Hepatocyte (in vitro differentiated cells): ENCODE data around the gene AOC1. TPM values are rescaled to one million over a fixed set of nuclear protein-coding genes. Genes with fewer than 3 reads are reported as not detected.

Experiments used
- DNase-seq: peaks from one replicate; pipeline ENCODE4 v3.0.0-alpha.2; 2016; ENCODE audit warnings: low spot score
- H2AFZ ChIP-seq: fragments of 200-600 bp; sonication (generic); 2 replicates; pipeline ENCODE4 v1.6.0; 2016; ENCODE audit warnings: antibody characterized with exemption, mild to moderate bottlenecking
- H3K27ac ChIP-seq: fragments of 200-600 bp; sonication (generic); 2 replicates; pipeline ENCODE4 v1.5.1; 2016; ENCODE audit warnings: mild to moderate bottlenecking
- H3K27me3 ChIP-seq: fragments of 200-600 bp; sonication (generic); 2 replicates; pipeline ENCODE4 v1.6.1; 2016
- H3K36me3 ChIP-seq: fragments of 200-600 bp; sonication (generic); replicated peaks from 2 replicates; pipeline ENCODE4 v1.5.1; 2016; ENCODE audit warnings: low read depth; ENCODE audit not compliant: insufficient read depth
- H3K4me1 ChIP-seq: fragments of 200-600 bp; sonication (generic); 2 replicates; pipeline ENCODE4 v1.5.1; 2016; ENCODE audit warnings: mild to moderate bottlenecking, moderate library complexity; ENCODE audit not compliant: insufficient read depth
- H3K4me2 ChIP-seq: fragments of 200-600 bp; sonication (generic); 2 replicates; pipeline ENCODE4 v1.6.0; 2016
- H3K4me3 ChIP-seq: fragments of 200-600 bp; sonication (generic); 2 replicates; pipeline ENCODE4 v1.5.1; 2016; ENCODE audit warnings: mild to moderate bottlenecking
- H3K79me2 ChIP-seq: fragments of 200-600 bp; sonication (generic); 2 replicates; pipeline ENCODE4 v1.6.0; 2017; ENCODE audit warnings: mild to moderate bottlenecking
- H3K9me2 ChIP-seq: fragments of 200-600 bp; sonication (generic); replicated peaks from 2 replicates; pipeline ENCODE4 v1.6.0; 2017; ENCODE audit warnings: mild to moderate bottlenecking; ENCODE audit not compliant: insufficient read depth
- H3K9me3 ChIP-seq: fragments of 200-600 bp; sonication (generic); 2 replicates; pipeline ENCODE4 v1.5.1; 2016; ENCODE audit warnings: low read depth, mild to moderate bottlenecking
- H4K20me1 ChIP-seq: fragments of 200-600 bp; sonication (generic); 2 replicates; pipeline ENCODE4 v1.6.0; 2016; ENCODE audit warnings: mild to moderate bottlenecking; ENCODE audit not compliant: insufficient read depth, poor library complexity, severe bottlenecking
- CTCF ChIP-seq: fragments of 200-600 bp; sonication (generic); IDR thresholded peaks from 2 replicates; pipeline ENCODE4 v1.5.1; 2016; ENCODE audit warnings: antibody characterized with exemption, mild to moderate bottlenecking; ENCODE audit not compliant: poor library complexity
- EZH2 ChIP-seq: fragments of 200-600 bp; sonication (generic); IDR thresholded peaks from 2 replicates; pipeline ENCODE4 v1.6.1; 2016; ENCODE audit warnings: antibody characterized with exemption, mild to moderate bottlenecking, borderline replicate concordance
- EZH2phosphoT487 ChIP-seq: fragments of 200-600 bp; sonication (generic); IDR thresholded peaks from one replicate; pipeline ENCODE4 v1.6.1; 2018; ENCODE audit warnings: antibody characterized with exemption, mild to moderate bottlenecking, low read depth, moderate library complexity; ENCODE audit not compliant: unreplicated experiment, severe bottlenecking
- WGBS: methylation state at CpG from one replicate; pipeline ENCODE4 v1.1.6; 2016; ENCODE audit warnings: low lambda C conversion rate; ENCODE audit errors: missing lambda C conversion rate; 5-methylcytosine and 5-hydroxymethylcytosine counted together
- polyA plus RNA-seq: library from polyadenylated mRNA; unstranded; fragments of >200 nt; fragmentation: Nextera tagmentation; extraction: Ambion mirVana; gene quantifications from 2 replicates; pipeline ENCODE4 v1.2.1, GENCODE V29; 2016
- total RNA-seq: library from RNA; depleted of rRNA; stranded (reverse); fragments of >200 nt; gene quantifications from 2 replicates; pipeline ENCODE4 v1.2.3, GENCODE V29; 2014

AOC1 gene, protein sequence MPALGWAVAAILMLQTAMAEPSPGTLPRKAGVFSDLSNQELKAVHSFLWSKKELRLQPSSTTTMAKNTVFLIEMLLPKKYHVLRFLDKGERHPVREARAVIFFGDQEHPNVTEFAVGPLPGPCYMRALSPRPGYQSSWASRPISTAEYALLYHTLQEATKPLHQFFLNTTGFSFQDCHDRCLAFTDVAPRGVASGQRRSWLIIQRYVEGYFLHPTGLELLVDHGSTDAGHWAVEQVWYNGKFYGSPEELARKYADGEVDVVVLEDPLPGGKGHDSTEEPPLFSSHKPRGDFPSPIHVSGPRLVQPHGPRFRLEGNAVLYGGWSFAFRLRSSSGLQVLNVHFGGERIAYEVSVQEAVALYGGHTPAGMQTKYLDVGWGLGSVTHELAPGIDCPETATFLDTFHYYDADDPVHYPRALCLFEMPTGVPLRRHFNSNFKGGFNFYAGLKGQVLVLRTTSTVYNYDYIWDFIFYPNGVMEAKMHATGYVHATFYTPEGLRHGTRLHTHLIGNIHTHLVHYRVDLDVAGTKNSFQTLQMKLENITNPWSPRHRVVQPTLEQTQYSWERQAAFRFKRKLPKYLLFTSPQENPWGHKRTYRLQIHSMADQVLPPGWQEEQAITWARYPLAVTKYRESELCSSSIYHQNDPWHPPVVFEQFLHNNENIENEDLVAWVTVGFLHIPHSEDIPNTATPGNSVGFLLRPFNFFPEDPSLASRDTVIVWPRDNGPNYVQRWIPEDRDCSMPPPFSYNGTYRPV
- total RNA-seq (4.7 and 9.1 TPM in 2 replicates), polyA plus RNA-seq (5.9 and 6.6 TPM in 2 replicates)

DNA sequence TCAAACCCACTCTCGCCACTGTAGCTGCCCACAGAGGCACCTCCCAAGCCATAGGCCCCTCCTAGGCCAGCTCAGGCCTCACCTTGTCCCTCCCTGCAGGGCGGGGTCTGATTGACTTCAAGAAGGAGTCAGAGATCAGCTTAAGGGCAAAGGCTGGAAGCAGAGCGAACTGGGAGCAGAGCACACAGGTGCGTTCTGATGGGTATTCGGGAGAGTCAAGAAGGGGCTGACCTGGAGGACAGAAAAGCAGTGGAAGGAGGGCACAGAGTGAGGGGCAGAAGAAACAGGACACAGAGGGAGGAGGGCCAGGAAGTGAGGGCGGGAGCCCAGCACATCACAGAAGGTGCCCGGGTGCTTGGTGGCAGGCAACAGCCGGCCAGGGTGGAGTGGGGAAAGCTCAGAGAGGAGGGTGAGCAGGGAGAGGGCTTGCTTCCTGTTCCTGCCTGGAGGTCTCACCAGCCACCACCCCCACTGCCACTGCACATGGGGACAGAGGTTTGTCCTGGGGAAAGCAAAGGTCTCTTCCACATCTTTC lies at the start of gene AOC1:
TSS of gene AOC1 (plus strand) at position 147 of the 535 bp plus-strand sequence. CDS start 3,954 bp downstream, outside the sequence.
- 73% methylated on average over 8 of the region's 8 CpGs for WGBS
- H3K27ac ChIP-seq = no peak within 1 kb of the TSS
- peak; percentile 38 for DNase-seq
- no peak for TF ChIP-seq EZH2phosphoT487
- no peak for TF ChIP-seq EZH2
- no peak for TF ChIP-seq CTCF
- no peaks in the 10 kb centered on the region for H3K27me3 ChIP-seq
- peak within 1 kb of the TSS; percentile 54 for H3K4me2 ChIP-seq
- no peaks in the 10 kb centered on the region for H3K79me2 ChIP-seq
- no peak within 1 kb of the TSS for H2AFZ ChIP-seq
- H3K36me3 ChIP-seq = no peaks in the 10 kb centered on the region
- H4K20me1 ChIP-seq = no peaks in the 10 kb centered on the region
- no peaks in the 10 kb centered on the region for H3K9me2 ChIP-seq
- H3K9me3 ChIP-seq = no peaks in the 10 kb centered on the region
- peaks cover 7% of the 10 kb centered on the region for H3K4me1 ChIP-seq
- H3K4me3 ChIP-seq = no peak within 1 kb of the TSS

DNA sequence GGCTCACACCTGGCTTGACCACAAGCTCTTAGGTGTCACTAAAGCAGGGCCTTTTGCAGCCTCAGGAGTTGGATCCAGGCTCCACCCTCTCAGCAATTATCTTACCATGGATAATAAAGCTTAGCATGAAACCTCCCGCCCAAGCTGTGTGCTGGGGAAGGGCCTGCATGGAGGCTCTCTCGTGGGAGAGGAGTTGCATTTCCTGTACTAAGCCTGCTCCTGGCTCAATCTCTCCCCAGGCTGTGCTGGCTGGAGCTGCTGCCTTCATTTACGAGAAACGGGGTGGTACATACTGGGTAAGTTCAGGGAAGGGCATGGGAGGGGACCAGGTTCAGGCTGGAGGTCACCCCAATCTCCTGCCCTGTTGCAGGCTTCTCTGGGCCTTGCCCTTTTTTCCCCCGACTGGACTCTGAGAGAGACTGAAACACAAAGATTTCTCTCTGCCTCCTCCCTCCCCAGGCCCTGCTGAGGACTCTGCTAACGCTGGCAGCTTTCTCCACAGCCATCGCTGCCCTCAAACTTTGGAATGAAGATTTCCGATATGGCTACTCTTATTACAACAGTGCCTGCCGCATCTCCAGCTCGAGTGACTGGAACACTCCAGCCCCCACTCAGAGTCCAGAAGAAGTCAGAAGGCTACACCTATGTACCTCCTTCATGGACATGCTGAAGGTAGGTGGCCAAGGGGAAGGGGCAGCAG lies 49.0 kb upstream of the AOC1 start:
- DNase-seq = no peak
- Histone ChIP-seq H2AFZ (no peak overlapping the region), H3K27me3 (peaks cover 30% of the 10 kb centered on the region), H3K79me2 (peaks cover 11% of the 10 kb centered on the region), H3K9me3 (no peaks in the 10 kb centered on the region), H3K4me3 (no peak overlapping the region), H3K9me2 (no peaks in the 10 kb centered on the region), H3K36me3 (no peaks in the 10 kb centered on the region), H3K4me2 (no peak overlapping the region), H4K20me1 (no peaks in the 10 kb centered on the region), H3K4me1 (no peaks in the 10 kb centered on the region), H3K27ac (no peak overlapping the region)
- 79% methylated on average over 10 of the region's 10 CpGs for WGBS
- TF ChIP-seq EZH2phosphoT487 = no peak
- TF ChIP-seq CTCF = no peak
- TF ChIP-seq EZH2 = no peak

GRCh38 chr7:150804802-150805201 lies 47.5 kb upstream of the AOC1 start:
- Histone ChIP-seq H3K79me2 (peaks cover 3% of the 10 kb centered on the region), H3K4me1 (peaks cover 5% of the 10 kb centered on the region), H3K36me3 (no peaks in the 10 kb centered on the region), H3K9me2 (no peaks in the 10 kb centered on the region), H2AFZ (no peak overlapping the region), H3K9me3 (no peaks in the 10 kb centered on the region), H3K4me2 (no peak overlapping the region), H3K27ac (no peak overlapping the region), H3K27me3 (peaks cover 18% of the 10 kb centered on the region), H3K4me3 (no peak overlapping the region), H4K20me1 (no peaks in the 10 kb centered on the region)
- WGBS = 95% methylated on average over 5 of the region's 5 CpGs
- DNase-seq = no peak
- no peak for TF ChIP-seq EZH2phosphoT487
